NT2/D1 (cell line): ENCODE results near the gene TET1.

Experiments
- YY1 ChIP-seq: IDR thresholded peaks from 2 replicates; pipeline ENCODE4 v1.6.1; 2011; ENCODE audit not compliant: insufficient read length, insufficient read depth
- ZNF274 ChIP-seq: IDR thresholded peaks from 2 replicates; pipeline ENCODE4 v1.6.1; 2011; ENCODE audit warnings: mild to moderate bottlenecking, low read depth, low read length

- no peak for TF ChIP-seq ZNF274
- no peak for TF ChIP-seq YY1
Observed at GRCh38 chr10:68578974-68579373, 18.8 kb downstream of the TET1 start.
